HEK293T (cell line): ENCODE measurements around the gene COBLL1.

Source experiments
- FOXA1 ChIP-seq: fragments of 450-650 bp; IDR thresholded peaks from 2 replicates; pipeline ENCODE4 v1.6.1; 2016; ENCODE audit warnings: mild to moderate bottlenecking
- FOXK2 ChIP-seq: fragments of 450-650 bp; IDR thresholded peaks from 2 replicates; pipeline ENCODE4 v1.6.1; 2016; ENCODE audit warnings: mild to moderate bottlenecking
- FOXM1 ChIP-seq: fragments of 450-650 bp; IDR thresholded peaks from 2 replicates; pipeline ENCODE4 v1.6.1; 2017; ENCODE audit warnings: mild to moderate bottlenecking, borderline replicate concordance
- HDGF ChIP-seq: fragments of 450-650 bp; IDR thresholded peaks from 2 replicates; pipeline ENCODE4 v1.6.1; 2017; ENCODE audit warnings: antibody characterized with exemption, borderline replicate concordance
- LEF1 ChIP-seq: fragments of 450-650 bp; IDR thresholded peaks from 2 replicates; pipeline ENCODE4 v1.6.1; 2017; ENCODE audit warnings: mild to moderate bottlenecking, borderline replicate concordance
- NFRKB ChIP-seq: fragments of 450-650 bp; IDR thresholded peaks from 2 replicates; pipeline ENCODE4 v1.6.1; 2016; ENCODE audit warnings: mild to moderate bottlenecking, moderate library complexity
- SP1 ChIP-seq: fragments of 450-650 bp; IDR thresholded peaks from 2 replicates; pipeline ENCODE4 v1.6.1; 2017
- TF ChIP-seq, protein P1 (sequence below): fragments of 450-650 bp; IDR thresholded peaks from 2 replicates; pipeline ENCODE4 v1.6.1; 2016

DNA sequence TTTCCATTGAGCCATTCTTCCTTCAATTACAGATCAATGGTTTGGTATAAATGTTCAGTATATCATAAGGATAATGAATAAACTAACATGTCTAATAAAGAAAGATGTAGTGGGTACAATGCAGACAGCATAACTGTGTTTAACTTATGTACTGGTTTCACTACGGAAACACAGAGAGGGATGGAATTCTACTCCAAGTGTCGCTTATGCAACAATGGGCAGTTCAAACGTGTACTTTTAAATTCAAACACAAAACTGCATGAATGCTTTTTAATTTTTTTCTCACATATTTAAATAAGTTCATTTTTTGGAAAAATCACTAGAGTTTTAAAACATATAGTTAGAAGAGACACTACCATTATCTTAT lies 74.7 kb downstream of the COBLL1 start:
- no peak for TF ChIP-seq FOXA1
- no peak for TF ChIP-seq SP1
- TF ChIP-seq, protein P1, sequence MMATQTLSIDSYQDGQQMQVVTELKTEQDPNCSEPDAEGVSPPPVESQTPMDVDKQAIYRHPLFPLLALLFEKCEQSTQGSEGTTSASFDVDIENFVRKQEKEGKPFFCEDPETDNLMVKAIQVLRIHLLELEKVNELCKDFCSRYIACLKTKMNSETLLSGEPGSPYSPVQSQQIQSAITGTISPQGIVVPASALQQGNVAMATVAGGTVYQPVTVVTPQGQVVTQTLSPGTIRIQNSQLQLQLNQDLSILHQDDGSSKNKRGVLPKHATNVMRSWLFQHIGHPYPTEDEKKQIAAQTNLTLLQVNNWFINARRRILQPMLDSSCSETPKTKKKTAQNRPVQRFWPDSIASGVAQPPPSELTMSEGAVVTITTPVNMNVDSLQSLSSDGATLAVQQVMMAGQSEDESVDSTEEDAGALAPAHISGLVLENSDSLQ = no peak
- no peak for TF ChIP-seq HDGF
- TF ChIP-seq LEF1 = no peak
- TF ChIP-seq NFRKB = no peak
- TF ChIP-seq FOXK2 = no peak
- no peak for TF ChIP-seq FOXM1
